GM19351 (cell line): ENCODE measurements around the gene TTC39B.
"Not testable (repeated sequence)": the region's sequence is repeated elsewhere in the genome, so short reads cannot be mapped to it uniquely, and the experiment has no call there.

Experiments
- ATAC-seq: cut with Tn5 transposase; IDR thresholded peaks from one replicate; pipeline ENCODE4 v1.9.1; 2021; ENCODE audit warnings: mild to moderate bottlenecking, moderate library complexity; ENCODE audit not compliant: unreplicated experiment

The TTC39B gene

GRCh38 chr9:15268782-15269181 is 38.2 kb downstream of the TTC39B start:
- no peak for ATAC-seq

GRCh38 chr9:15268317-15268716 is 38.7 kb downstream of the TTC39B start:
- ATAC-seq, result no peak

GRCh38 chr9:15264918-15265317 is 42.1 kb downstream of the TTC39B start:
- ATAC-seq, result no peak

GRCh38 chr9:15262581-15262980 is 44.4 kb downstream of the TTC39B start:
- no peak for ATAC-seq

GRCh38 chr9:15256426-15256825 is 50.6 kb downstream of the TTC39B start:
- ATAC-seq, result no peak

GRCh38 chr9:15253786-15254185 is 53.2 kb downstream of the TTC39B start:
- no peak for ATAC-seq

GRCh38 chr9:15253197-15253596 is 53.8 kb downstream of the TTC39B start:
- no peak for ATAC-seq

- ATAC-seq, result no peak
These were observed 57.0 kb downstream of the TTC39B start for GRCh38 chr9:15249981-15250380.

GRCh38 chr9:15249042-15249818 is 57.8 kb downstream of the TTC39B start:
- ATAC-seq, result no peak

- ATAC-seq, result no peak
These were observed 58.4 kb downstream of the TTC39B start for GRCh38 chr9:15248621-15249020.

GRCh38 chr9:15248081-15248480 is 58.9 kb downstream of the TTC39B start:
- ATAC-seq, result no peak

- no peak for ATAC-seq
These were observed 60.3 kb downstream of the TTC39B start for GRCh38 chr9:15246708-15247107.

GRCh38 chr9:15246243-15246642 is 60.8 kb downstream of the TTC39B start:
- ATAC-seq, result no peak

GRCh38 chr9:15244001-15244441 is 63.0 kb downstream of the TTC39B start:
- ATAC-seq, result no peak

- ATAC-seq, result no peak
These were observed 63.9 kb downstream of the TTC39B start for GRCh38 chr9:15243081-15243480.

- no peak for ATAC-seq
These were observed 66.1 kb downstream of the TTC39B start for GRCh38 chr9:15240927-15241326.

GRCh38 chr9:15239816-15240215 is 67.2 kb downstream of the TTC39B start:
- ATAC-seq, result no peak

- no peak for ATAC-seq
These were observed 68.4 kb downstream of the TTC39B start for GRCh38 chr9:15238646-15239045.

- ATAC-seq, result no peak
These were observed 71.4 kb downstream of the TTC39B start for GRCh38 chr9:15235658-15236057.

- ATAC-seq, result not testable (repeated sequence)
These were observed 73.0 kb downstream of the TTC39B start for GRCh38 chr9:15233941-15234490.

GRCh38 chr9:15232706-15233280 is 74.2 kb downstream of the TTC39B start:
- ATAC-seq, result not testable (repeated sequence)
